ENCODE results near the gene ATP11C.
"Not testable (repeated sequence)": the region's sequence is repeated elsewhere in the genome, so short reads cannot be mapped to it uniquely, and the experiment has no call there.

Gene ATP11C

DNA sequence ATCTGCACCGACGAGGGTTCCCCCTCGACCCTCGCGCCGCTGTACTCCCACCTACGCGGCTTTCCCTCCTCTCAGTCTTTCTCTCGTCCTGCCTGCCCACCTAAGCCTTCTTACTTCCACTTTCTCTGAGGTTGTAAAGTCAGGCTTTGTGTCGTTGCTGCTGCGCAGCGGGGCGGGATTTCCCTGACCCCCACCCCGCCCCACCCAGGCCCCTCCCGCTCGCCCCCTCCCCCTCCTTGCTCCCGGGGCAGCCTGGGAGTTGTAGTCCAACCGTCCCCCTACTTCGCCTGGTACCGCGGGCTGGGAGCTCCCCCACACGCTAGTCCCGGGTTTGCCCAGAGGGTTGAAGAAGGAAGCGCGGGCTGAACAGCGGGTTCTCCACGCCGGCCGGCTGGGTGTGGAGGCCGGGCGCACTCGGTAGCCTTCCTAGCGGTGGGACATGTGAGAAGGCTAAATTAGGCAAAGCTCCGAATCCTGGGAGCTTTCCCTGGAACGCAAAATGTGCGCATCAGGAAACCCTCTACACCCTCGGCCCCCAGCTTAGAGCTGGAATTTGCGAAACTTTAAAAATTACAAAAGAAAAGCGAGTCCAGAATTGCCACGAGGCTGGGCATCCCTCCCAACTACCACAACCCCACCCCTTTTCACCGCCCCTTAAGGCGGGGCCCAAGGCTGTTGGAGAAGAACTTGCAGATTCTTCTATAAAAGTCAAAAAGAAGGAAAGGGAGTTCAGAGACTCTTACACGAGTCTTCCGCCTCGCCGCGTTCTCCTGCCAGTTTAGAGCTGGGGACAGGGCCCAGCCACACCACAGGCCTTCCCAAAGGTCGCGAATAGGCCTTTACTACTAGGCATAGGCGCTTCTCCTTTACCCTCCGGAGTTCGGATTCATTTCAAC is at the start of gene ATP11C:
TSS of gene ATP11C (minus strand) at position 153 of the 896 bp plus-strand sequence. CDS start 1,011 bp downstream, outside the sequence.
- DNase-seq (ENCODE audit: low read depth in 2 of 2) = peak; percentile 61 to 62

GRCh38 chrX:139974471-139974870 is 41.6 kb upstream of the ATP11C start:
- DNase-seq (ENCODE audit: low read depth in 2 of 2) = no peak

- no peak for DNase-seq (ENCODE audit: low read depth in 2 of 2)
Observed at GRCh38 chrX:139972629-139973624, 40.1 kb upstream of the ATP11C start.

DNA sequence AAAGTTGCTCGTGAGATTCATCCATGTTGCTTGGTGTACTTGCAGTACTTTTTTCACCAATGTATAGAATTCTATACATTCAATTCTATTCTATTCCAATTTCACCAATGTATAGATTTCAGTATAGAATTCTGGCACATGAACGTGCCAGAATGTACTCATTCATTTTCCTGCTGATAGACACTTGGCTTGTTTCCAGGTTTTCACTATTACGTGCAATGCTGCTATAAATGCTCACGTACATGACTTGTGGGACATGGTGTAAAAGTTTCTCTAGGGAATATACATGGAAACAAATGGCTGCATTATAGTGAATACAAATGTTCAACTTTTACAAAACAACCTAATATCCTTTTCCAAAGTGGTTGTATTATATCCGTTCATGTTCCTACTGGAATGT is 39.3 kb upstream of the ATP11C start:
- DNase-seq (ENCODE audit: low read depth in 2 of 2) = no peak

DNA sequence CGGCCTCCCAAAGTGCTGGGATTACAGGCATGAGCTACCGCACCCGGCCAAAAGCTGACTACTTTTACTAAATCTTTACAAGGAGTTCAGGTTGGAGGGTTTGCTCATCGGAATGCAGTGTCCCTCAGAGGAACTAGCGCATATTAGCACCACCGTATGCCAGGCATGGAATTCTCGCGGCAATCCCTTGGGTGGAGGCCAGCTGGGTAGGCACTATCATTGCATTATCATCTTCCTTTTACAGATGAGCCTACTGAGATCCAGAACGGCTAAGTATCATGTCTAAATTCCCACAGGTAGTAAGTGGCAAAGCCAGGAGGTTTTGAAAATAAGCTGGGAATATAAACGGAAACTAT is 38.5 kb upstream of the ATP11C start:
- DNase-seq (ENCODE audit: low read depth in 2 of 2) = no peak

GRCh38 chrX:139969286-139969685 is 36.4 kb upstream of the ATP11C start:
- DNase-seq (ENCODE audit: low read depth in 2 of 2) = no peak

- no peak for DNase-seq (ENCODE audit: low read depth in 2 of 2)
Observed at GRCh38 chrX:139967750-139968149, 34.9 kb upstream of the ATP11C start.

- no peak for DNase-seq (ENCODE audit: low read depth in 2 of 2)
Observed at GRCh38 chrX:139967300-139967699, 34.4 kb upstream of the ATP11C start.

GRCh38 chrX:139966159-139966558 is 33.3 kb upstream of the ATP11C start:
- DNase-seq (ENCODE audit: low read depth in 2 of 2) = not testable (repeated sequence)

DNA sequence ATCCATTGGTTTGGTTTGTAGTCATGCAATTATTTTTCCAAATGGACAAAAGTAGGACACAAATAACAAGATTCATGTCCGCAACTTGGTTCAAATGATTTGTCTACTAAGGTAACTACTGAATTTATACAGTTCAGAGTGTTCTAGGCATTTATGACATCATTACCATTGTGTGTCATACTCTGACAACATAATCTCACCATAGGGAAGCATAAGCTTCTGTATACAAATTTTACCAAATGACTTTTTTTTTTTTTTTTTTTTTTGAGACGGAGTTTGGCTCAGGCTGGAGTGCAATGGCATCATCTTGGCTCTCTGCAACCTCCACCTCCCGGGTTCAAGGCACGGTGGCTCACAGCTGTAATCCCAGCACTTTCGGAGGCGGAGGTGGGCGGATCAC is 32.6 kb upstream of the ATP11C start, which contains the start of gene CXorf66:
TSS of gene CXorf66 (minus strand) at position 101 of the 400 bp plus-strand sequence. CDS start at position 76, 25 bp downstream.
- DNase-seq (ENCODE audit: low read depth in 2 of 2) = no peak

GRCh38 chrX:139961091-139961490 is 28.2 kb upstream of the ATP11C start:
- DNase-seq (ENCODE audit: low read depth in 2 of 2) = not testable (repeated sequence)

GRCh38 chrX:139949703-139950102 is 16.9 kb upstream of the ATP11C start:
- no peak for DNase-seq (ENCODE audit: low read depth in 2 of 2)

- no peak for DNase-seq (ENCODE audit: low read depth in 2 of 2)
Observed at GRCh38 chrX:139945075-139945474, 12.2 kb upstream of the ATP11C start.

DNA sequence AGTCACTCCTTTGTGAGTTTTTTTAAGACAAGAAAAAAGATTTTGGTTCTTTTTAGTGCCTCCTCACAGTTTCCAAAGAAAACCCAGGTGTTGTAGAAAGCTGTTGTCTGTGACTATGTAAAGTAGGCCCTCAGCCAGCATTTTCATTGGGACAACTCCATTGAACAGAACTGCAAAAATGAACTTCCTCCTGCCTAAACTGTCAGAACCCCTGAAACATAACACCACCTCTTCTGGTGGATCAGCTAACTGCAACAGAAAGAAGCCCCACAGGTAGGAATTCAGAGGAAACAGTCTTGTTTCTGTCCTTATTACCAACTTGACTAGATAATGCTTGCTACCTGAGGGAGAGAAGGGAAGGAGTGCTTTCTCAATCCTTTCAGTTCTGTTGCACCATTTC is 3.4 kb upstream of the ATP11C start:
- no peak for DNase-seq (ENCODE audit: low read depth in 2 of 2)

- no peak for DNase-seq (ENCODE audit: low read depth in 2 of 2)
Observed at GRCh38 chrX:139933904-139934303, 1.1 kb upstream of the ATP11C start.

GRCh38 chrX:139932073-139932900 is 566 bp downstream of the ATP11C start:
- peak in 1 of 2 donors; percentile 26 for DNase-seq (ENCODE audit: low read depth in 2 of 2)

DNA sequence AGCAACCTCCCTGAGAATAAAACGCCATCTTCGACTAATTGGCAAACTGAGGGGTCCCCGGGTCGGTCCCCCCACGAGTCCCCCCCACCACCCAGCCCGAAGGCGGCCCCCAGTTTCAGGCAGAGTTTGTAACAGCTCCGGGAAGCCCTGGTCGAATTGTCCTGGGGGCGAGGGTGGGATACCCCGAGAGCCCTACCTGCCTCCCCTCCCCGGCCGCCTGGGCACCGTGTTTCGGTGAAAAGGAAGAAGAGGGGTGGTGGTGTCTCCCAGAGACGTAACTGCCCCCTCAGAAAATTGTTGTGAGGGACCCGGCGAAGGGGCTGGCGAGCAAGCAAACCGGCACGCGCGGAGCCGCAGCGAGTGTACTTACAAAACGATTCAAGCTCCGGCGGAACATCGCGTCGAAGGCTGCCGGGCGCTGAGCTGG is 1.2 kb downstream of the ATP11C start:
- DNase-seq (ENCODE audit: low read depth in 2 of 2) = no peak

- no peak for DNase-seq (ENCODE audit: low read depth in 2 of 2)
Observed at GRCh38 chrX:139930916-139931645, 1.8 kb downstream of the ATP11C start.

- DNase-seq (ENCODE audit: low read depth in 2 of 2) = no peak
Observed at GRCh38 chrX:139930401-139930800, 2.5 kb downstream of the ATP11C start.

- DNase-seq (ENCODE audit: low read depth in 2 of 2) = no peak
Observed at GRCh38 chrX:139929876-139930275, 3.0 kb downstream of the ATP11C start.

- DNase-seq (ENCODE audit: low read depth in 2 of 2) = no peak
Observed at GRCh38 chrX:139924696-139925095, 8.2 kb downstream of the ATP11C start.

All from stimulated activated CD8-positive, alpha-beta memory T cell treated with anti-CD3 and anti-CD28 coated beads, Interleukin-7, amount 100 ng/mL, for 1 hour (primary cell).